ENCODE results near the gene SLC45A3.

DNA sequence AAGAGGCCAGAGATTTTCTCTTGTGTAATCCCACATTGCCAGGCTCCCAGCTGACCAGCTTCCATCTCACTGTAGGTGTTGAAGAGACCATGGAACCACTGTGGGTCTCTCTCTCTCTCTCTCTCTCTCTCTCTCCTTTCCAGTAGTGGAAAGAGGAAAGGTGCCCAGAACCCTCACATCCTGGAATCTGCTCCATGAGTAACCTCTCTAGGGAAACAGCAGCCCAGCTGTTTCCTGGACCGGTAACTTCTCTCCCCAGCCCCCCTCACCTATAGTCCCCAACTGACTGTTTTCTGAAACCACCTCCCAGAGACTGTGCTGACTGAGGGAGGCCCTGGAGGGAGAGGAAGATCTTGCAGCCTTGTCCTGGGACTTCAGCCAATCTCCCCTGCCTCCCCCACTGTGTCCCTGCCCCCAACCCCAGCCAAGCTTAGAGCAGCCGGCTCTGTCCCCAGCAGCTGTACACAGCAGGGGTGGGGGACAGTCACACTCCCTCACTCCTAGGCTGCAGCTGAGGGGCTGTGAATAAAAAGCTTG lies 20.6 kb upstream of the SLC45A3 start:
- no peak for TF ChIP-seq RFX5 (IDR thresholded peaks at IDR 0.05; ENCODE audit: low read depth, low read length)
- TF ChIP-seq, protein P1, sequence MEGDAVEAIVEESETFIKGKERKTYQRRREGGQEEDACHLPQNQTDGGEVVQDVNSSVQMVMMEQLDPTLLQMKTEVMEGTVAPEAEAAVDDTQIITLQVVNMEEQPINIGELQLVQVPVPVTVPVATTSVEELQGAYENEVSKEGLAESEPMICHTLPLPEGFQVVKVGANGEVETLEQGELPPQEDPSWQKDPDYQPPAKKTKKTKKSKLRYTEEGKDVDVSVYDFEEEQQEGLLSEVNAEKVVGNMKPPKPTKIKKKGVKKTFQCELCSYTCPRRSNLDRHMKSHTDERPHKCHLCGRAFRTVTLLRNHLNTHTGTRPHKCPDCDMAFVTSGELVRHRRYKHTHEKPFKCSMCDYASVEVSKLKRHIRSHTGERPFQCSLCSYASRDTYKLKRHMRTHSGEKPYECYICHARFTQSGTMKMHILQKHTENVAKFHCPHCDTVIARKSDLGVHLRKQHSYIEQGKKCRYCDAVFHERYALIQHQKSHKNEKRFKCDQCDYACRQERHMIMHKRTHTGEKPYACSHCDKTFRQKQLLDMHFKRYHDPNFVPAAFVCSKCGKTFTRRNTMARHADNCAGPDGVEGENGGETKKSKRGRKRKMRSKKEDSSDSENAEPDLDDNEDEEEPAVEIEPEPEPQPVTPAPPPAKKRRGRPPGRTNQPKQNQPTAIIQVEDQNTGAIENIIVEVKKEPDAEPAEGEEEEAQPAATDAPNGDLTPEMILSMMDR (conservative IDR thresholded peaks at IDR 0.05; ENCODE audit: low read depth, low read length): no peak
- TF ChIP-seq MAFK (IDR thresholded peaks at IDR 0.05; ENCODE audit: low read depth, low read length): no peak
- TF ChIP-seq POLR2A (IDR thresholded peaks at IDR 0.05; ENCODE audit: low read depth, low read length): no peak

Measured in IMR-90 (cell line).